Bronchial epithelial cell (primary cell): ENCODE results near the gene SNX18. TPM values are rescaled to one million over a fixed set of nuclear protein-coding genes. Genes with fewer than 3 reads are reported as not detected.

ENCODE experiments used
- DNase-seq: peaks from one replicate; pipeline ENCODE4 v3.0.0-alpha.2; 2010; ENCODE audit warnings: low read depth
- FAIRE-seq: peaks from 2 replicates; lab custom pipeline; 2011; peaks lifted over from hg19 to GRCh38; lab: Jason Lieb, UNC
- H3K27me3 ChIP-seq: 2 replicates; pipeline ENCODE4 v1.5.1; 2011; ENCODE audit warnings: low read length; ENCODE audit not compliant: control insufficient read depth, insufficient read depth
- H3K36me3 ChIP-seq: 2 replicates; pipeline ENCODE4 v1.5.1; 2011; ENCODE audit warnings: low read length; ENCODE audit not compliant: control insufficient read depth, insufficient read depth
- H3K4me3 ChIP-seq: 2 replicates; pipeline ENCODE4 v1.5.1; 2011; ENCODE audit warnings: mild to moderate bottlenecking, low read depth, low read length, control low read depth
- CTCF ChIP-seq: IDR thresholded peaks from 2 replicates; pipeline ENCODE4 v1.5.1; 2011; ENCODE audit warnings: mild to moderate bottlenecking, moderate library complexity, low read length, control low read depth, inconsistent platforms; ENCODE audit not compliant: insufficient read depth, severe bottlenecking
- total RNA-seq: library from RNA; depleted of rRNA; stranded (reverse); fragments of >200 nt; gene quantifications from 2 replicates; pipeline ENCODE4 v1.2.1, GENCODE V29; 2014

The SNX18 gene
- total RNA-seq, 1 donor from 2014 or later: 25.8 TPM

- FAIRE-seq (no peak), DNase-seq (peak; percentile 18)
- peak; percentile 23 for TF ChIP-seq CTCF
- Histone ChIP-seq H3K4me3 (peak overlapping the region; percentile 72), H3K27me3 (no peaks in the 10 kb centered on the region), H3K36me3 (peaks cover 1% of the 10 kb centered on the region)
Observed at GRCh38 chr5:54518146-54518817, 723 bp downstream of the SNX18 start.

- Histone ChIP-seq H3K4me3 (peak overlapping the region; percentile 72), H3K27me3 (no peaks in the 10 kb centered on the region), H3K36me3 (peaks cover 1% of the 10 kb centered on the region)
- no peak for DNase-seq
- no peak for FAIRE-seq
- no peak for TF ChIP-seq CTCF
Observed at GRCh38 chr5:54518818-54519508, 1.4 kb downstream of the SNX18 start.

DNA sequence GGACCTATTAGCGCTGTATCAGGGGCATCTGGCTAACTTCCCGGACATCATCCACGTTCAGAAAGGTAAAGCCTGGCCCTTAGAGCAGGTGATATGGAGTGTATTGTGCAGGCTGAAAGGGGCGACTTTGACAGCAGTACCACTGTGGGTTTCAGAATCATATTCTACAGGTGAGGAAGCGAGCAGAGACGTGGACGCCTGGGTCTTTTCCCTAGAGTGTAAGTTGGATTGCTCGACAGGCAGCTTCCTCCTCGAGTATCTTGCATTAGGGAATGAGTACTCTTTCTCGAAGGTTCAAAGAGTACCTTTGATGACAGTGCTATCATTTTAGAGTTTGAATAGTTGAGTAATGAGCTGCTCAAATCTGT, 1.9 kb downstream of the SNX18 start:
- FAIRE-seq (no peak), DNase-seq (no peak)
- H3K36me3 ChIP-seq: peaks cover 1% of the 10 kb centered on the region
- H3K27me3 ChIP-seq: no peaks in the 10 kb centered on the region
- peak overlapping the region; percentile 72 for H3K4me3 ChIP-seq
- TF ChIP-seq CTCF: no peak

DNA sequence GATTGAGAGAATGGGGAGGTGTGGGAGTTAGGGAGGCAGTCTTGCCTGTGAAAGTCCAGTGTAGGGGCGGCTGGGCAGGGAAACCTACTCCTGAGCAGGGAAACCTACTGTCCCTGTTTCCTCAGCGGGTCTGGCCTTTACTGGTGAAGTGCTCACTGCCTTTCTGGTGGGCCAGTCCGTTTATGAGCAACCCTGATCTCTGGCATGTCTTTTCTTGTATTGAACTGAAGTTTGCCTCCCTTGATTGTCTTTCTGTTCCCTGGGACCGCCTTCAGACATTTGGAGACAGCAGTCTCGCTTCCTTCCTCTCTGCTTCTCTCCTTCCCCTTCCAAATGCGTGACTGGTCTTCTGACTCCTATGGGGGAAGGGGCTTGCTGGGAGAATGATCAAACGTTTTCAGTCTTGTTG, 2.9 kb downstream of the SNX18 start:
- H3K36me3 ChIP-seq: peaks cover 1% of the 10 kb centered on the region
- peak overlapping the region; percentile 72 for H3K4me3 ChIP-seq
- DNase-seq (peak; percentile 64), FAIRE-seq (no peak)
- TF ChIP-seq CTCF: no peak
- H3K27me3 ChIP-seq: no peaks in the 10 kb centered on the region

DNA sequence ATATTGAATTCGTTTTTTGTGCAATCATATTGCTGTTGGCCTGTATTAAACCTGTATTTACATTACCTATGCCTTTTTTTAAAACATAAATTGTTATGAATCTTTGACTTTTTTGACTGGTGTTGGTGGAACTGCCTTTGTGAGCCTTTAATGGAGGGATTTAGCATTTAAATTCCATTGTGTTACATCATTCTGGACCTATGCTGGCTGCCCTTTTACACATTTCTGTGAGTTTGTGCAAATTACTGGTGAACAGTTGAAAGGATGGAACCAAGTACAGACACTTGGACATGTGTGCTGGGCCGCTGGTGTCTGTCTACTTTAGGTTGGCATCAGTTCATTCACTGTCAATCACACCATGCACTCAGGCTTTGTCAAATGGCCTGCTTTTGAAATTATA, 3.4 kb downstream of the SNX18 start:
- H3K27me3 ChIP-seq: no peaks in the 10 kb centered on the region
- FAIRE-seq (no peak), DNase-seq (no peak)
- H3K36me3 ChIP-seq: peaks cover 1% of the 10 kb centered on the region
- no peak for TF ChIP-seq CTCF
- H3K4me3 ChIP-seq: peak overlapping the region; percentile 72
